Cardiac muscle cell (in vitro differentiated cells and primary cell): ENCODE data around the gene DNM3. TPM values are rescaled to one million over a fixed set of nuclear protein-coding genes. Genes with fewer than 3 reads are reported as not detected.
A peak's percentile ranks its signal among the peaks of the same experiment; 100 is the strongest.
"Not testable (repeated sequence)": the region's sequence is repeated elsewhere in the genome, so short reads cannot be mapped to it uniquely, and the experiment has no call there.

Source experiments
- DNase-seq, 2 donors: peaks; one replicate each; pipeline versions ENCODE4 v3.0.0 to v3.0.0-alpha.2; 2010 to 2017; ENCODE audit warnings: low read depth in 1 of 2, low spot score in 1 of 2
- H3K27ac ChIP-seq: fragments of 200-600 bp; sonication (generic); 2 replicates; pipeline ENCODE4 v1.5.1; 2016
- H3K27me3 ChIP-seq: fragments of 200-600 bp; sonication (generic); 2 replicates; pipeline ENCODE4 v1.6.0; 2016; ENCODE audit warnings: control low read depth
- H3K36me3 ChIP-seq: fragments of 200-600 bp; sonication (generic); 2 replicates; pipeline ENCODE4 v1.5.1; 2016; ENCODE audit warnings: control low read depth
- H3K4me1 ChIP-seq: fragments of 200-600 bp; sonication (generic); 2 replicates; pipeline ENCODE4 v1.8.1; 2017; ENCODE audit warnings: low read depth, mild to moderate bottlenecking, mixed run types
- H3K4me3 ChIP-seq: fragments of 200-600 bp; sonication (generic); 2 replicates; pipeline ENCODE4 v1.5.1; 2016; ENCODE audit warnings: mild to moderate bottlenecking
- H3K9me3 ChIP-seq: fragments of 200-600 bp; sonication (generic); 2 replicates; pipeline ENCODE4 v1.5.1; 2017; ENCODE audit warnings: low read depth, mild to moderate bottlenecking, control low read depth
- CTCF ChIP-seq: IDR thresholded peaks from 2 replicates; pipeline ENCODE4 v1.5.1; 2012; ENCODE audit warnings: low read depth, mild to moderate bottlenecking, low read length
- polyA plus RNA-seq: library from polyadenylated mRNA; unstranded; fragments of >200 nt; fragmentation: Nextera tagmentation; extraction: Ambion mirVana; gene quantifications from 2 replicates; pipeline ENCODE4 v1.2.1, GENCODE V29; 2016
- total RNA-seq: library from RNA; depleted of rRNA; stranded (reverse); fragments of >200 nt; gene quantifications from 2 replicates; pipeline ENCODE4 v1.2.3, GENCODE V29; 2016

The DNM3 gene
- total and polyA plus RNA-seq, 2 experiments from 2014 or later = 0.42 TPM; not detected in 1

DNA sequence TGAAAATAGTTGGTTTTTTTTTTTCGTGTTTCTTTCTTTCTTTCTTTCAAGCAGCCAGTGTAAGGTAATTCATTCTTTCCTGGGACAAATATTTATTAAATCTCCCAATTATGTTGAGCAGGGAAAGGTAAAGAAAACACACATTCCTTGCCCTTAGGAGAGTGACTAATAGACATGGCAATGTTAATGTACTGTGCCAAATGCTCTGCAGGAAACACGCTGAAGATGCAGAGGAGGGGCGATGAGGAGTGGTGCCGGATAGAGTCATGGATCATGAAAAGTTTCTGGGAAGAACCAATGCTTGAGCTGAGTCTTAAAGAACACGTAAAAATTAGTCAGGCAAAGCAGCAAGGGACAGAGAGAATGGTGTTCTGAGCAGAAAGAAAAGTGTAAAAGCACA lies 199.2 kb downstream of the DNM3 start:
- peak in 1 of 2 donors; percentile 52 for DNase-seq
- H3K4me3 ChIP-seq = no peak overlapping the region
- no peaks in the 10 kb centered on the region for H3K36me3 ChIP-seq

GRCh38 chr1:172041102-172041501 lies 199.8 kb downstream of the DNM3 start:
- H3K4me3 ChIP-seq = no peak overlapping the region
- no peaks in the 10 kb centered on the region for H3K9me3 ChIP-seq
- H3K27ac ChIP-seq = no peak overlapping the region
- no peak for DNase-seq
- H3K36me3 ChIP-seq = no peaks in the 10 kb centered on the region
- H3K27me3 ChIP-seq = no peaks in the 10 kb centered on the region
- no peak for TF ChIP-seq CTCF
- H3K4me1 ChIP-seq = no peaks in the 10 kb centered on the region

More for the DNA sequence above, 199.2 kb downstream of the DNM3 start:
- no peak for TF ChIP-seq CTCF
- Histone ChIP-seq H3K27ac (no peak overlapping the region), H3K27me3 (no peaks in the 10 kb centered on the region), H3K9me3 (no peaks in the 10 kb centered on the region), H3K4me1 (no peaks in the 10 kb centered on the region)

DNA sequence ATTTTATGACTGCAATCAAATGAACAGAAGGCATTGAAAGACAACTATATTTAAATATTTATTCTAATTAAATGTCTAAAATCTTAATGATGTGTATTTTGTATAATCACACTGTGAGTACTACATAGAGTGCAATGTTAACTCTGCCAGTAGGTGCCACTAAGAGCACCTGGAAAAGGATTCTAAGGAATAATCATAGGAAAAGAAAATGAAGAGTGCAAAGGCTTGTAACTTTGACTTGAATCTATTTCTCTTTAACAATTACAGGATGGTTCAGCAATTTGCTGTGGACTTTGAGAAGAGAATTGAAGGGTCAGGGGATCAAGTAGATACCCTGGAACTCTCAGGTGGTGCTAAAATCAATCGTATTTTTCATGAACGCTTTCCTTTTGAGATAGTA lies 200.4 kb downstream of the DNM3 start:
- no peaks in the 10 kb centered on the region for H3K27me3 ChIP-seq
- peak; percentile 56 for TF ChIP-seq CTCF
- no peaks in the 10 kb centered on the region for H3K36me3 ChIP-seq
- no peak overlapping the region for H3K27ac ChIP-seq
- H3K4me3 ChIP-seq = no peak overlapping the region
- no peaks in the 10 kb centered on the region for H3K9me3 ChIP-seq
- H3K4me1 ChIP-seq = no peaks in the 10 kb centered on the region
- DNase-seq = peak in 1 of 2 donors; percentile 51

- no peaks in the 10 kb centered on the region for H3K9me3 ChIP-seq
- H3K27me3 ChIP-seq = no peaks in the 10 kb centered on the region
- DNase-seq = no peak
- TF ChIP-seq CTCF = no peak
- H3K4me1 ChIP-seq = no peaks in the 10 kb centered on the region
- H3K36me3 ChIP-seq = no peaks in the 10 kb centered on the region
- no peak overlapping the region for H3K27ac ChIP-seq
- no peak overlapping the region for H3K4me3 ChIP-seq
These were observed 202.6 kb downstream of the DNM3 start for GRCh38 chr1:172043900-172044299.

DNA sequence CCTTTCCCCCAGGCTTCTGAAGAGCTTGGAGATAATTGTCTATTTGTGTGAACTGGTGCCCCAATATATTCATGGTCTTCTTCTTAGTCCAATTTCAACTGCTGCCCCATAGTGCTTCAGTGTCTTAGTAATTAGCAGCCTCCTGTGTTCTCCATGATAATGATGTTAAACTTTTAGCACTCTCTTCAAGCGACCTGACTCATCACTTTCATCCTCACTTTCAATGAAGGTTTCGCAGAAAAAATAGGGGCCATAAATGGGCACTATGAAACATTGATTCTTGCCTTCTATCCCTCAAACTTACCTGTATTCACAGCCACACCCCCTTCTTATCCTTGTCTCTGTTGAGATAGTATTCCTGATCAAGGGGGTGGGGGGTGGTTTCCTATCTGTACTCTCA lies 210.6 kb downstream of the DNM3 start:
- no peak for TF ChIP-seq CTCF
- no peak for DNase-seq

GRCh38 chr1:172054172-172054571 lies 212.9 kb downstream of the DNM3 start:
- TF ChIP-seq CTCF = no peak
- H3K27me3 ChIP-seq = no peaks in the 10 kb centered on the region
- no peak for DNase-seq
- H3K36me3 ChIP-seq = no peaks in the 10 kb centered on the region
- no peak overlapping the region for H3K4me3 ChIP-seq
- no peaks in the 10 kb centered on the region for H3K4me1 ChIP-seq
- H3K27ac ChIP-seq = no peak overlapping the region
- no peaks in the 10 kb centered on the region for H3K9me3 ChIP-seq

More for the DNA sequence above, 210.6 kb downstream of the DNM3 start:
- no peak overlapping the region for H3K27ac ChIP-seq
- no peaks in the 10 kb centered on the region for H3K4me1 ChIP-seq
- no peaks in the 10 kb centered on the region for H3K27me3 ChIP-seq
- H3K36me3 ChIP-seq = no peaks in the 10 kb centered on the region
- H3K9me3 ChIP-seq = no peaks in the 10 kb centered on the region
- H3K4me3 ChIP-seq = no peak overlapping the region

DNA sequence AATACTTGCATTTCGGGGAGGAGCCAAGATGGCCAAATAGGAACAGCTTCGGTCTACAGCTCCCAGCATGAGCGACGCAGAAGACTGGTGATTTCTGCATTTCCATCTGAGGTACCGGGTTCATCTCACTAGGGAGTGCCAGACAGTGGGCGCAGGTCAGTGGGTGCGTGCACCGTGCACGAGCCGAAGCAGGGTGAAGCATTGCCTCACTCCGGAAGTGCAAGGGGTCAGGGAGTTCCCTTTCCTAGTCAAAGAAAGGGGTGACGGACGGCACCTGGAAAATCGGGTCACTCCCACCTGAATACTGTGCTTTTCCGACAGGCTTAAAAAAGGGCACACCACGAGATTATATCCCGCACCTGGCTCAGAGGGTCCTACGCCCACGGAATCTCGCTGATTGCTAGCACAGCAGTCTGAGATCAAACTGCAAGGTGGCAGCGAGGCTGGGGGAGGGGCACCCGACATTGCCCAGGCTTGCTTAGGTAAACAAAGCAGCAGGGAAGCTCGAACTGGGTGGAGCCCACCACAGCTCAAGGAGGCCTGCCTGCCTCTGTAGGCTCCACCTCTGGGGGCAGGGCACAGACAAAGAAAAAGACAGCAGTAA lies 214.6 kb downstream of the DNM3 start:
- H3K27ac ChIP-seq, H3K9me3 ChIP-seq, H3K36me3 ChIP-seq, H3K27me3 ChIP-seq, H3K4me1 ChIP-seq, DNase-seq, H3K4me3 ChIP-seq: not testable (repeated sequence)
